GM18508 (cell line): ENCODE measurements around the gene TIPRL.
"Not testable (repeated sequence)": the region's sequence is repeated elsewhere in the genome, so short reads cannot be mapped to it uniquely, and the experiment has no call there.

Experiments
- ATAC-seq: cut with Tn5 transposase; IDR thresholded peaks from one replicate; pipeline ENCODE4 v1.9.1; 2021; ENCODE audit warnings: moderate number of reproducible peaks; ENCODE audit not compliant: insufficient read depth, unreplicated experiment

The TIPRL gene

GRCh38 chr1:168207673-168208072, 28.9 kb downstream of the TIPRL start:
- ATAC-seq = not testable (repeated sequence)

- ATAC-seq = no peak
Measured at GRCh38 chr1:168210312-168210711, 31.6 kb downstream of the TIPRL start.

DNA sequence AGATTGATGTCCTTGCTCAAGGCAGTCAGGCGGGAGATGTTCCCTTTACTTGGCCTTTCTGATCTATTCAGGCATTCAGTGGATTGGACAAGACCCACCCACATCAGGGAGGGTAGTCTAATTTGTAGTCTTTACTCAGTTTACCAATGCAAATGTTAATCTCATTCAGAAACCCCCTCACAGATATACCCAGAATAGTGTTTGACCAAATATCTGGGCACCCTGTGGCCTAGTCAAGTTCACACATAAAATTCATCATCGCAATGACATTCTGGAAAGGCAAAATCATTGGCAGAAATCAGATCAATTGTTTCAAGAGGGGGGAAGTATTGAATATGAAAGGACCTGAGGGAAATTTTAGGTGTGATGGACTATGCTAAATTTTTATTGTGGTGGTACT, 34.6 kb downstream of the TIPRL start:
- no peak for ATAC-seq

DNA sequence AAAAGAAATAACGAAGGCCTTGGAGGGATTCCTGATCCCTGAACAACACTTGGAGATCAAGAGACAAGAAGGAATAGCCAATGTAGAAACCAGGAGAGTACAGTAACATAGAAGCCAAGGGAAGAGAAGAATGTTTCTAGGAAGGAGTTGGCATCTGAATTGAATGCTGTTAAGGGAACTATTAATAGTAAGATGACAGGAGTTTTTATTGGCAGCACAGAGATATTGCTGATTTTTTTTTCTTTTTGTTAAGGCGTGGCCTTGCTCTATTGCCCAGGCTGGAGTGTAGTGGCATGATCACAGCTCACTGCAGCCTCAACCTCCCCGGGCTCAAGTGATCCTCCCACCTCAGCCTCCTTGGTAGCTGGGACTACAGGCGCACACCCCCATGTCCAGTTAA, 37.4 kb downstream of the TIPRL start:
- no peak for ATAC-seq

GRCh38 chr1:168217664-168218063, 38.9 kb downstream of the TIPRL start:
- no peak for ATAC-seq

DNA sequence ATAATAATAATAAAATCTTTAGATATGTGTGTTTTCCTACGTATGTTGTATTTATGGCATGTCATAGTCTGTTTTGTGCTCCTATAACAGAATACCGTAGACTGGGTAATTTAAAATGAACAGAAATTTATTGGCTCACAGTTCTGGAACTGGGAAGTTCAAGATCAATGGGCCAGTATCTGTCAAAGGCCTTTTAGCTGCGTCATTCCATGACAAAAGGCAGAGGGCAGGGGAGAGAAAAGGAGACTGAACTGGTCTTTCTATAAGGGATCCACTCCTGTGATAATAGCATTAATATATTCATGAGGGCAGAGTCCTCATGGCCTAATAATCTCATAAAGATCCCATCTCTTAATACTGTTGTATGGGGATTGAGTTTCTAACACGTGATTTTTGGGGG, 39.9 kb downstream of the TIPRL start:
- no peak for ATAC-seq

DNA sequence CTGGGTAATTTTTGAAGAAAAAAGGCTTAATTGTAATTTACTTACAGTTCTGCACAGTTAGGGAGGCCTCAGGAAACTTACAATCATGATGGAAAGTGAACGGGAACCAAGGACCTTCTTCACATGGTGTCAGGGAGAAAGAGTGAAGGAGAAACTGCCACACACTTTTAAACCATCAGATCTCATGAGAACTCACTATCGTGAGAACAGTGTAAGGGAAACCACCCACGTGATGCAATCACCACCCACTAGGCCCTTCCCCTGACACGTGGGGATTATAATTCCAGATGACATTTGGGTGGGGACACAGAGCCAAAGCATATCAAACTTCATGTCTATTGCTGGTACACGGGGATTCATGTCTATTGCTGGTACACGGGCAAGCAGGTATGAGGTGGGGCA, 41.7 kb downstream of the TIPRL start:
- ATAC-seq = no peak

GRCh38 chr1:168221275-168221674, 42.5 kb downstream of the TIPRL start:
- ATAC-seq = no peak

DNA sequence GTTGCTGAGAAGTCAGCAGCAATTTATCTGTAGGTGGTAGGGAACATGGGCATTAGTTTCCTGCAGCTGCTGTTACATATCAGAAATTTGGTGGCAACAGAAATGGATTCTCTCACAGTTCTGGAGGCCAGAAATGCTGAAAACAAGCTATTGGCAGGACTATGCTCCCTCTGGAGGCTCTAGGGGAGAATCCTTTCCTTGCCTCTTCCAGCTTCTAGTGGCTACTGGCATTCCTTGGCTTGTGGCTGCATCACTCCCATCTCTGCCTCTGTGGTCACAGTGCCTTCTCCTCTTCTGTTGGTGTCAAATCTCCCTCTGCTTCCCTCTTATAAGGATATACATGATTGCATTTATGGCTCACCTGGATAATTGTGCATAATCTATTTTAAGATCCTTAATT, 44.5 kb downstream of the TIPRL start:
- ATAC-seq = no peak

DNA sequence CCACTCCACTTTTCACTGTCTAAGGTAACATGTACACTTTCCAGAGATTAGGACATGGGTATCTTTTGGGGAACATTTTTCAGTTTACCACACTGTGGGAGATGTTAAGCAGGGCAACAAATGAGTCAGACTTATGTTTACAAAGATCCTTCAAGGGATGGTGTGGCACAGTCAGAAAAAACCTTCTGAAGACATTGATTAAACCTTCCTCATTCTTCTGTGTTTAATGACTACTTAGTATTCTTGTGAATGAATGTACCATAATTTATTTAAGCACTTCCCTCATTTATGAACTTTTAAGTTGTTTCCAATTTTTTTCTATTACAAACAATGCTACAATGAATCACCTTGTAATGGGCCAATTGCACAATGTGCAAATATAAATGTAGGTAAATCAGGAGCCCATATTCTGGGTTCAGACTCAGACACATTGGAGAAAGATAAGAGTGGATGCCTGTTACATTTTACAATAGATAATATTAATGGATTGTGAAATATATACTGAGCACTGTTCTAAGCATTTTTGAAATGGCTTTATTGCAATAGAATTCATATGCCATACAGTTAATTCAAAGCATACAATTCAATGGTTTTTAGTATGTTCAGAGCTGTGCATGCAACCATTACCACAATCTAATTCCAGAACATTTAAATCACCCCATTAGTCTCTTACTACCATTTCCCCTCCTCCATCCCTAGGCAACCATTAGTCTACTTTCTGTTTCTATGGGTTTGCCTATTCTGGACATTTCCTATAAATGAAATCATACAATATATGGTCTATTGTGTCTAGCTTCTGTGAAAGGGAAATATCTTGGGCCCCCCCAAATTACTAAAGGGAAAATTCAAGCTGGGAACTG, 45.1 kb downstream of the TIPRL start:
- ATAC-seq = no peak

DNA sequence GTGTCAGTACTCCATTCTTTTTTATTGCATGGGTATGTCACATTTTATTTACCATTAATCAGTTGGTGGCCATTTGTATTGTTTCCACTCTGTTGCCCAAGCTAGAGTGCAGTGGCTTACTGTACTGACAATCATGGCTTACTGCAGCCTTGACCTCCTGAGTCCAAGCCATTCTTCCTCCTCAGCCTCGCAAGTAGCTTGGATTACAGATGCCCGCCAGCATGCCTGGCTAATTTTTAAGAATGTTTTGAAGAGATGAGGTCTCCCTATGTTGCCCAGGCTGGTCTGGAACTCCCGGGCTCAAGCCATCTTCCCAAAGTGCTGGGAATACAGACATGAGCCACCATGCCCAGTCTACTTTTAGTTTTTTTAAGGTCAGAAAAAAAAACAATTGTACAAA, 46.2 kb downstream of the TIPRL start:
- ATAC-seq = no peak

DNA sequence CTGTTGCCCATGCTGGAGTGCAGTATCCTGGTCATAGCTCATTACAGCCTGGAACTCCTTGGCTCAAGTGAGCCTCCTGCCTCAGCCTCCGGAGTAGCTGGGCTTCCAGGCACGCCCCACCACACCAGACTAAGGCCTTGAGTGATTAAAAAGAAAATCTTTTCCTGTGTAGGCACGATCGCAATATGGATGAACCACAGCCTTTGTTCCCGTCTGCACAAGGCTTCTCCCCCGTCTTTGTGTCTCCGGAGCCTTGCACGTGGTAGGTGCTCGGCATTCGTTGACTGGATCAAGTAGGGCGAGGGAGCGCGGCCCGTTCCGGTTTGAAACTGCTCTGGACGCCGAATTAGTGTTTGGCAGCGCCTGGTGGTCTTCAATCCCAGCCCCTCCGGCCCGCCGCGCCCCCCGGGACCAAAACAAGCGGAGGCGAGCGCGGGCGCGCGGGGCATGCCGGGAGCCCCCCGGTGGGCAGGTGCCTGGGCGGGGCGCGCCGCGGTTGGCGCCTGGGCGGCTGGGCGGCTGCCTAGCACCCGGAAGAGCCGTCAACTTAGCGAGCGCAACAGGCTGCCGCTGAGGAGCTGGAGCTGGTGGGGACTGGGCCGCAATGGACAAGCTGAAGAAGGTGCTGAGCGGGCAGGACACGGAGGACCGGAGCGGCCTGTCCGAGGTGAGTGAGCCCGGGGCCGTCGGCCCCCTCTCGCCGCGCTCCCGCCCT, 46.9 kb downstream of the TIPRL start, which contains the start of gene SFT2D2:
TSS of gene SFT2D2 (plus strand) at position 529 of the 715 bp plus-strand sequence. CDS start at position 605, 76 bp downstream.
- ATAC-seq = peak; percentile 45

DNA sequence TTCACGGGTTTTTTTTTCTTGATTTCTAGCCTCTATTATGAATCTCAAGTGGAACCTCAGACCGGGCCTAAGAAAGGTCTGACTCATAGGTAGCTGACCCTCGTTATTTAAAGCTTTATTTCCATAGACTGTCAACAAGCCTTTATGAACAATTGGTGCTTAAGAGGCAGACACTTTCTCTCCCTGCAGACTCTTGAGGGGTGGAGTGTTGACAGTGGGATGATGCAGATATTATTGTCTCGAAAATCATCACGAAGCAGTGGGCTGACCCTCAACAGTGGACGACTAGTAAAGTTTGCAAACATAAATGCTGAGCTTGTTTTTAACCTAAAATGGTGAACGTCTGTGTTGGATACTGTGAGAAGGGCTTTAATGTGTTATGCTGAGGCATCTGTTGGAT, 48.9 kb downstream of the TIPRL start:
- peak; percentile 17 for ATAC-seq

- ATAC-seq = no peak
Measured at GRCh38 chr1:168229893-168230292, 51.1 kb downstream of the TIPRL start.

- ATAC-seq = no peak
Measured at GRCh38 chr1:168230709-168231108, 51.9 kb downstream of the TIPRL start.

DNA sequence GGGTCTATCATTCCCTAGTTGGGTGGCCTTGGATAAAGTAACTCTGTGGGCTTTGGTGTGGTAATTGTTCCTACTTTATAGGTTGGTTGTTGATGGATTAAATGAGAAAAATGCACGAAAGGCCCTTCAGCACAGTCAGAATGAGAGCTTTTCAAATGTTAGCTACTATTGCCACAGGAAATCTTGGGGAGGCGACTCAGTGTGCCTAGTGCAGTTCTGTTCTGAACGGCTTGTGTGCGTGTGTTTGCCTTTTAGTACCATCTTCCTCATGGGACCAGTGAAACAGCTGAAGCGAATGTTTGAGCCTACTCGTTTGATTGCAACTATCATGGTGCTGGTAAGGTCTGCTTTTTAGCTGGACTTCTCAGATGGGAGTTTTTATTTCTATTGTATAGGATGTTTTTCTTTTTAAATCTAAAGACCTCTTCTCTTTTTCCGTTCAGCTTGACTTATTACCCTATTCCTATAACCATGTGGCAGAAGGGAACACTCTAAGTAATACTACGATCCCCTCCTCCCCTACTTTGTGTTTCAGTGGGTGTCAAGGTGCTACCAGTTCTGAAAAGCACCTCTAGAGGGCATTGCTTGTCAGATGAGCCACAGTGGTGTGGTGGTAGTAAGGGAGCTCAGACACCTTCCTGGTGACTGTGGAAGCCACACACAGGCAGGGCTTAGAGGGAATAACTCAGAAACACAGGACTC, 56.2 kb downstream of the TIPRL start:
- ATAC-seq = peak; percentile 58

GRCh38 chr1:168235548-168235885, 56.8 kb downstream of the TIPRL start:
- ATAC-seq = no peak

- ATAC-seq = no peak
Measured at GRCh38 chr1:168235937-168236336, 57.2 kb downstream of the TIPRL start.

GRCh38 chr1:168236836-168237611, 58.3 kb downstream of the TIPRL start:
- no peak for ATAC-seq

- no peak for ATAC-seq
Measured at GRCh38 chr1:168243198-168243597, 64.4 kb downstream of the TIPRL start.
